Measurements from ENCODE around the gene KRT15.

DNA sequence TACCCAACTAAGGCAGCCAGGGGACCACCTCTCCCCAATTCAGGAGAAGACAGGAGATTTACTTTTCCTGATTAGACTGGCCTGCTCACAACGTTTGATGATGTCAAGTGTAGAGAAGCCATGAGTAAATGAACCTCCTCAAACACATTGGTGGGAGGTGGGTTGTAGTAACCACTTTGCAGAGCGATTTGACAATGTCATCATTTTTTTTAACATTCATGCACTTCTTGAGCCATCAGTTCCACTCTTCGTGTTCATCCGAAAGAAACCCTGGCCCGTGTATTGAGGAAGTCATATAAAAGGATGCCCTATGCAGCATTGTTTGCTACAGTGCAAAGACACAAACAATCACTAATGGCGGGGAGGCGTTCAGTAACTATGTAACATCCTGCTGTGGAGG lies 14.9 kb upstream of the KRT15 start:
- TF ChIP-seq, protein P1, sequence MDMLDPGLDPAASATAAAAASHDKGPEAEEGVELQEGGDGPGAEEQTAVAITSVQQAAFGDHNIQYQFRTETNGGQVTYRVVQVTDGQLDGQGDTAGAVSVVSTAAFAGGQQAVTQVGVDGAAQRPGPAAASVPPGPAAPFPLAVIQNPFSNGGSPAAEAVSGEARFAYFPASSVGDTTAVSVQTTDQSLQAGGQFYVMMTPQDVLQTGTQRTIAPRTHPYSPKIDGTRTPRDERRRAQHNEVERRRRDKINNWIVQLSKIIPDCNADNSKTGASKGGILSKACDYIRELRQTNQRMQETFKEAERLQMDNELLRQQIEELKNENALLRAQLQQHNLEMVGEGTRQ (CRISPR knock-in tag; IDR thresholded peaks at IDR 0.05), result no peak
- TF ChIP-seq, protein P2, sequence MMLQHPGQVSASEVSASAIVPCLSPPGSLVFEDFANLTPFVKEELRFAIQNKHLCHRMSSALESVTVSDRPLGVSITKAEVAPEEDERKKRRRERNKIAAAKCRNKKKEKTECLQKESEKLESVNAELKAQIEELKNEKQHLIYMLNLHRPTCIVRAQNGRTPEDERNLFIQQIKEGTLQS (CRISPR knock-in tag; conservative IDR thresholded peaks at IDR 0.05), result no peak
- TF ChIP-seq CREM (CRISPR knock-in tag; IDR thresholded peaks at IDR 0.05), result no peak
- TF ChIP-seq, protein P3, sequence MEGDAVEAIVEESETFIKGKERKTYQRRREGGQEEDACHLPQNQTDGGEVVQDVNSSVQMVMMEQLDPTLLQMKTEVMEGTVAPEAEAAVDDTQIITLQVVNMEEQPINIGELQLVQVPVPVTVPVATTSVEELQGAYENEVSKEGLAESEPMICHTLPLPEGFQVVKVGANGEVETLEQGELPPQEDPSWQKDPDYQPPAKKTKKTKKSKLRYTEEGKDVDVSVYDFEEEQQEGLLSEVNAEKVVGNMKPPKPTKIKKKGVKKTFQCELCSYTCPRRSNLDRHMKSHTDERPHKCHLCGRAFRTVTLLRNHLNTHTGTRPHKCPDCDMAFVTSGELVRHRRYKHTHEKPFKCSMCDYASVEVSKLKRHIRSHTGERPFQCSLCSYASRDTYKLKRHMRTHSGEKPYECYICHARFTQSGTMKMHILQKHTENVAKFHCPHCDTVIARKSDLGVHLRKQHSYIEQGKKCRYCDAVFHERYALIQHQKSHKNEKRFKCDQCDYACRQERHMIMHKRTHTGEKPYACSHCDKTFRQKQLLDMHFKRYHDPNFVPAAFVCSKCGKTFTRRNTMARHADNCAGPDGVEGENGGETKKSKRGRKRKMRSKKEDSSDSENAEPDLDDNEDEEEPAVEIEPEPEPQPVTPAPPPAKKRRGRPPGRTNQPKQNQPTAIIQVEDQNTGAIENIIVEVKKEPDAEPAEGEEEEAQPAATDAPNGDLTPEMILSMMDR (IDR thresholded peaks at IDR 0.05), result no peak
- TF ChIP-seq FOXJ3 (CRISPR knock-in tag; IDR thresholded peaks at IDR 0.05; ENCODE audit: borderline replicate concordance), result no peak
- no peak for TF ChIP-seq KAT7 (CRISPR knock-in tag; IDR thresholded peaks at IDR 0.05; ENCODE audit: borderline replicate concordance)
- TF ChIP-seq ZNF219 (CRISPR knock-in tag; IDR thresholded peaks at IDR 0.05; ENCODE audit: borderline replicate concordance), result no peak
- no peak for TF ChIP-seq GABPB1 (CRISPR knock-in tag; IDR thresholded peaks at IDR 0.05)
- TF ChIP-seq, protein P4, sequence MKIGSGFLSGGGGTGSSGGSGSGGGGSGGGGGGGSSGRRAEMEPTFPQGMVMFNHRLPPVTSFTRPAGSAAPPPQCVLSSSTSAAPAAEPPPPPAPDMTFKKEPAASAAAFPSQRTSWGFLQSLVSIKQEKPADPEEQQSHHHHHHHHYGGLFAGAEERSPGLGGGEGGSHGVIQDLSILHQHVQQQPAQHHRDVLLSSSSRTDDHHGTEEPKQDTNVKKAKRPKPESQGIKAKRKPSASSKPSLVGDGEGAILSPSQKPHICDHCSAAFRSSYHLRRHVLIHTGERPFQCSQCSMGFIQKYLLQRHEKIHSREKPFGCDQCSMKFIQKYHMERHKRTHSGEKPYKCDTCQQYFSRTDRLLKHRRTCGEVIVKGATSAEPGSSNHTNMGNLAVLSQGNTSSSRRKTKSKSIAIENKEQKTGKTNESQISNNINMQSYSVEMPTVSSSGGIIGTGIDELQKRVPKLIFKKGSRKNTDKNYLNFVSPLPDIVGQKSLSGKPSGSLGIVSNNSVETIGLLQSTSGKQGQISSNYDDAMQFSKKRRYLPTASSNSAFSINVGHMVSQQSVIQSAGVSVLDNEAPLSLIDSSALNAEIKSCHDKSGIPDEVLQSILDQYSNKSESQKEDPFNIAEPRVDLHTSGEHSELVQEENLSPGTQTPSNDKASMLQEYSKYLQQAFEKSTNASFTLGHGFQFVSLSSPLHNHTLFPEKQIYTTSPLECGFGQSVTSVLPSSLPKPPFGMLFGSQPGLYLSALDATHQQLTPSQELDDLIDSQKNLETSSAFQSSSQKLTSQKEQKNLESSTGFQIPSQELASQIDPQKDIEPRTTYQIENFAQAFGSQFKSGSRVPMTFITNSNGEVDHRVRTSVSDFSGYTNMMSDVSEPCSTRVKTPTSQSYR (CRISPR knock-in tag; IDR thresholded peaks at IDR 0.05), result no peak
- TF ChIP-seq, protein P5, sequence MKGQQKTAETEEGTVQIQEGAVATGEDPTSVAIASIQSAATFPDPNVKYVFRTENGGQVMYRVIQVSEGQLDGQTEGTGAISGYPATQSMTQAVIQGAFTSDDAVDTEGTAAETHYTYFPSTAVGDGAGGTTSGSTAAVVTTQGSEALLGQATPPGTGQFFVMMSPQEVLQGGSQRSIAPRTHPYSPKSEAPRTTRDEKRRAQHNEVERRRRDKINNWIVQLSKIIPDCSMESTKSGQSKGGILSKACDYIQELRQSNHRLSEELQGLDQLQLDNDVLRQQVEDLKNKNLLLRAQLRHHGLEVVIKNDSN (CRISPR knock-in tag; IDR thresholded peaks at IDR 0.05), result no peak
- TF ChIP-seq, protein P6, sequence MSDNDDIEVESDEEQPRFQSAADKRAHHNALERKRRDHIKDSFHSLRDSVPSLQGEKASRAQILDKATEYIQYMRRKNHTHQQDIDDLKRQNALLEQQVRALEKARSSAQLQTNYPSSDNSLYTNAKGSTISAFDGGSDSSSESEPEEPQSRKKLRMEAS (CRISPR knock-in tag; IDR thresholded peaks at IDR 0.05), result no peak

All from WTC11 (cell line).